NCI-H69 (cell line): ENCODE data around the gene GPHN.

Source experiments
- DNase-seq: peaks from one replicate; lab custom pipeline; 2025; lab: John Stamatoyannopoulos, UW

The GPHN gene

GRCh38 chr14:67167420-67168109 lies 659.6 kb downstream of the GPHN start:
- no peak for DNase-seq

GRCh38 chr14:67168110-67168441 lies 660.1 kb downstream of the GPHN start:
- no peak for DNase-seq

GRCh38 chr14:67170660-67171059 lies 662.7 kb downstream of the GPHN start:
- no peak for DNase-seq

- no peak for DNase-seq
Observed at GRCh38 chr14:67172056-67172455, 664.1 kb downstream of the GPHN start.

- no peak for DNase-seq
Observed at GRCh38 chr14:67172520-67172919, 664.6 kb downstream of the GPHN start.

GRCh38 chr14:67173719-67174118 lies 665.8 kb downstream of the GPHN start:
- DNase-seq, result no peak

GRCh38 chr14:67186172-67186768 lies 678.3 kb downstream of the GPHN start:
- no peak for DNase-seq

- peak; percentile 4 for DNase-seq
Observed at GRCh38 chr14:67186789-67187584, 679.0 kb downstream of the GPHN start.

GRCh38 chr14:67187826-67188225 lies 679.9 kb downstream of the GPHN start:
- no peak for DNase-seq

GRCh38 chr14:67188326-67188725 lies 680.4 kb downstream of the GPHN start:
- no peak for DNase-seq

GRCh38 chr14:67191768-67192290 lies 683.9 kb downstream of the GPHN start:
- DNase-seq, result no peak

- DNase-seq, result no peak
Observed at GRCh38 chr14:67192366-67192765, 684.4 kb downstream of the GPHN start.

GRCh38 chr14:67195279-67195678 lies 687.3 kb downstream of the GPHN start:
- DNase-seq, result no peak

- DNase-seq, result no peak
Observed at GRCh38 chr14:67199016-67199415, 691.1 kb downstream of the GPHN start.

- no peak for DNase-seq
Observed at GRCh38 chr14:67207810-67208209, 699.9 kb downstream of the GPHN start.

- no peak for DNase-seq
Observed at GRCh38 chr14:67218126-67218525, 710.2 kb downstream of the GPHN start.

- DNase-seq, result peak; percentile 4
Observed at GRCh38 chr14:67221248-67221981, 713.5 kb downstream of the GPHN start.

GRCh38 chr14:67221982-67222328 lies 714.0 kb downstream of the GPHN start:
- DNase-seq, result no peak

GRCh38 chr14:67225523-67225922 lies 717.6 kb downstream of the GPHN start:
- no peak for DNase-seq

GRCh38 chr14:67228325-67228984 lies 720.5 kb downstream of the GPHN start:
- DNase-seq, result no peak
